ENCODE results near the gene GRM1. TPM values are rescaled to one million over a fixed set of nuclear protein-coding genes. Genes with fewer than 3 reads are reported as not detected.

GRM1 gene
- total RNA-seq, 4 donors from 2014 or later = 0.13 TPM; not detected in 3

DNA sequence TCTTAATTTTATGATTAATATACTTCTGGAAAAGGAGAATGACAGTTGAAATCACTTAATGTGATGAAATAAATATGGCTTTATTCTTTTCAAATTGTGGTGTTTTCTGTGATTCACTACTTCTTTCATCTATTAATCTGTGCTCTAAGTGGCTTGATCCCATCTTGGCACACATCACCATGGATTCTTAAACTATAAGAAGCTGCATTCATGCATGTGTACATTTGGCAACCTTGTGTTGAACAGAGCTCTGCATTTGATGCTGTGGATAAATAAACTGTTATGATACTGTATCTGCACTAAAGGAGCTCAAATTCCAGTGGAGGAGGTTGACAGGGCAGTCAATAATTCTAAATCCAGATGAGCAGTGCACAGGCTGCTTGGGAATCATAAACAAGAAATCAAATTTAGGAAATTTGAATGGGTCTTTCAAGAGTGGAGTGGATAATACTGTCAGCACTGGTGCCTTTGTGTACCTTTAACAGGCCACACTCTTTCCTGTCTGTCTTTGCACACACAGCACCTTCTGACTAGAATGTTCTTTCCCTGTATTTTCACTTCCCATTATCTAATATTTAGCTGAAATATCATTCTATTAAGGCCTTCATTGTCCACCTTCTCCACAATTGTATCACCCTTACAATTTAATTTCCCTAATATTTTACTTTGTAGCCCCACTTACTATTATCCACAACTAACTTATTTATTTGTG lies 252.9 kb downstream of the GRM1 start:
- H3K9me3 ChIP-seq = no peaks in the 10 kb centered on the region
- no peak for ATAC-seq
- no peak overlapping the region for H3K27ac ChIP-seq
- TF ChIP-seq EP300 (IDR thresholded peaks at IDR 0.05) (no peak), POLR2AphosphoS5 (IDR thresholded peaks at IDR 0.05) (no peak), POLR2A (IDR thresholded peaks at IDR 0.05) (no peak)
- TF ChIP-seq, protein P1, sequence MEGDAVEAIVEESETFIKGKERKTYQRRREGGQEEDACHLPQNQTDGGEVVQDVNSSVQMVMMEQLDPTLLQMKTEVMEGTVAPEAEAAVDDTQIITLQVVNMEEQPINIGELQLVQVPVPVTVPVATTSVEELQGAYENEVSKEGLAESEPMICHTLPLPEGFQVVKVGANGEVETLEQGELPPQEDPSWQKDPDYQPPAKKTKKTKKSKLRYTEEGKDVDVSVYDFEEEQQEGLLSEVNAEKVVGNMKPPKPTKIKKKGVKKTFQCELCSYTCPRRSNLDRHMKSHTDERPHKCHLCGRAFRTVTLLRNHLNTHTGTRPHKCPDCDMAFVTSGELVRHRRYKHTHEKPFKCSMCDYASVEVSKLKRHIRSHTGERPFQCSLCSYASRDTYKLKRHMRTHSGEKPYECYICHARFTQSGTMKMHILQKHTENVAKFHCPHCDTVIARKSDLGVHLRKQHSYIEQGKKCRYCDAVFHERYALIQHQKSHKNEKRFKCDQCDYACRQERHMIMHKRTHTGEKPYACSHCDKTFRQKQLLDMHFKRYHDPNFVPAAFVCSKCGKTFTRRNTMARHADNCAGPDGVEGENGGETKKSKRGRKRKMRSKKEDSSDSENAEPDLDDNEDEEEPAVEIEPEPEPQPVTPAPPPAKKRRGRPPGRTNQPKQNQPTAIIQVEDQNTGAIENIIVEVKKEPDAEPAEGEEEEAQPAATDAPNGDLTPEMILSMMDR (IDR thresholded peaks at IDR 0.05) = no peak
- no peaks in the 10 kb centered on the region for H3K27me3 ChIP-seq
- no peak overlapping the region for H3K4me3 ChIP-seq
- no peaks in the 10 kb centered on the region for H3K4me1 ChIP-seq
- no peaks in the 10 kb centered on the region for H3K36me3 ChIP-seq

DNA sequence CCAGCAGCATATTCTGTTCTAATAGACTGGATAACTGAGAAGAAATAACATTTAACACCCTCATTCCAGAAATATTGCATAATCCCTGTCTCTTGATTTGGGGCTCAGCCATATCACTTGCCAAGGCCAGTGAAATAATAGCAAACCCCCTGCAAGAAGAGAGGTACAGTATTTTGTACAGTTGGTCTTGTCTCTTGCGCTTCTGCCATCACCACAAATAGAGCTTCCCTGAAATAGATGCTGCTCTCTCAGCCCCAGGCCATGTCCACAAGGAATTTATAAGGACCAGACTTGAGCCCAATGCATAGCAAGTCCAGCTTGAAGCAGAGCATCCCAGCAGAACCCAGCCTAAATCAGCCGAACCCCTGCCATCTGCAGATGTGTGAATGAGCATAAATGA lies 254.0 kb downstream of the GRM1 start:
- H3K27me3 ChIP-seq = no peaks in the 10 kb centered on the region
- no peaks in the 10 kb centered on the region for H3K4me1 ChIP-seq
- no peak overlapping the region for H3K27ac ChIP-seq
- no peak overlapping the region for H3K4me3 ChIP-seq
- no peaks in the 10 kb centered on the region for H3K36me3 ChIP-seq
- 93 to 100% methylated on average over 1 to 2 of the region's 2 CpGs for WGBS, 2 donors (ENCODE audit: low coverage in 1 of 2)
- no peak for ATAC-seq
- TF ChIP-seq POLR2A (IDR thresholded peaks at IDR 0.05) (no peak), EP300 (IDR thresholded peaks at IDR 0.05) (no peak), POLR2AphosphoS5 (IDR thresholded peaks at IDR 0.05) (no peak)
- TF ChIP-seq, protein P1 (IDR thresholded peaks at IDR 0.05) = no peak
- H3K9me3 ChIP-seq = no peaks in the 10 kb centered on the region

DNA sequence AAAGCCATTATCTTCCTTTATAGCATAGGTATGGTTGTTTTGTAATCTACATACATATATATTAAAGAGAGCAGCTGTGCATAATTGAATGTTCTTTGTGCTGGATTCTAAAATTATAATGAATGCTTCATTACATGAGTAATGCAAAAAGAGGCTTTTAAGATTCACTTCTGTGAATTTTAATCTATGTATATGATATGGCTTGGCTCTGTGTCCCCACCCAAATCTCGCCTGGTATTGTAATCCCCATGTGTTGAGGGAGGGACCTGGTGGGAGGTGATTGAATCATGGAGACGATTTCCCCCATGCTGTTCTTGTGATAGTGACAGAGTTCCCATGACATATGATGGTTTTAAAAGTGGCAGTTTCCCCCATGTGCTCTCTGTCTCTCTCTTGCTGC lies 255.4 kb downstream of the GRM1 start:
- Histone ChIP-seq H3K36me3 (no peaks in the 10 kb centered on the region), H3K27ac (no peak overlapping the region), H3K4me1 (no peaks in the 10 kb centered on the region), H3K9me3 (no peaks in the 10 kb centered on the region), H3K4me3 (no peak overlapping the region), H3K27me3 (no peaks in the 10 kb centered on the region)
- no peak for ATAC-seq
- no peak for TF ChIP-seq POLR2A (IDR thresholded peaks at IDR 0.05)
- no peak for TF ChIP-seq POLR2AphosphoS5 (IDR thresholded peaks at IDR 0.05)
- TF ChIP-seq, protein P1 (IDR thresholded peaks at IDR 0.05) = no peak
- TF ChIP-seq EP300 (IDR thresholded peaks at IDR 0.05) = no peak
- WGBS, 2 donors (ENCODE audit: low coverage in 1 of 2) = 61 to 81% methylated on average over 2 of the region's 2 CpGs

DNA sequence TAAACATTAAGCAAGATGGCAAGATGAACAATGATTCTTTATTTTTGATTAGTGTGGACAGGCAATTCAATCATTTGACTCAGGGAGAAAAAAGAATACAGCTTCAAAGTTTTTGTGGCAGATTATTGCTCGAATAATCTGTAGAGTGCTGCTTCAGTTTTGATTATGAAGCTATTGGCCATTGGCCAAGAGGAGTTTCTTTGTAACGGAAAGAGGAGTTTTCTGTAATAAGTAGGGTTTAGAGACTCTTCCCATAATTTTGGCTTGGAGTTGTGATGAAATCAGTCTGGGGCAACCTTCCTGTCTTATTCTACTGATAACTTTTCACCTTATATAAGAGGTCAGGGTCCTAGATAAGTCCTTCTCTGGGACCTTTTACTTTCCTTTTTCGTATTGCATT lies 258.1 kb downstream of the GRM1 start:
- no peaks in the 10 kb centered on the region for H3K4me1 ChIP-seq
- WGBS, 2 donors (ENCODE audit: low coverage in 1 of 2) = 32 to 39% methylated on average over 3 of the region's 3 CpGs
- no peaks in the 10 kb centered on the region for H3K36me3 ChIP-seq
- H3K9me3 ChIP-seq = no peaks in the 10 kb centered on the region
- no peak for ATAC-seq
- H3K4me3 ChIP-seq = no peak overlapping the region
- H3K27me3 ChIP-seq = no peaks in the 10 kb centered on the region
- H3K27ac ChIP-seq = no peak overlapping the region
- no peak for TF ChIP-seq POLR2AphosphoS5 (IDR thresholded peaks at IDR 0.05)
- TF ChIP-seq EP300 (IDR thresholded peaks at IDR 0.05) = no peak
- TF ChIP-seq, protein P1 (IDR thresholded peaks at IDR 0.05) = no peak
- TF ChIP-seq POLR2A (IDR thresholded peaks at IDR 0.05) = no peak

DNA sequence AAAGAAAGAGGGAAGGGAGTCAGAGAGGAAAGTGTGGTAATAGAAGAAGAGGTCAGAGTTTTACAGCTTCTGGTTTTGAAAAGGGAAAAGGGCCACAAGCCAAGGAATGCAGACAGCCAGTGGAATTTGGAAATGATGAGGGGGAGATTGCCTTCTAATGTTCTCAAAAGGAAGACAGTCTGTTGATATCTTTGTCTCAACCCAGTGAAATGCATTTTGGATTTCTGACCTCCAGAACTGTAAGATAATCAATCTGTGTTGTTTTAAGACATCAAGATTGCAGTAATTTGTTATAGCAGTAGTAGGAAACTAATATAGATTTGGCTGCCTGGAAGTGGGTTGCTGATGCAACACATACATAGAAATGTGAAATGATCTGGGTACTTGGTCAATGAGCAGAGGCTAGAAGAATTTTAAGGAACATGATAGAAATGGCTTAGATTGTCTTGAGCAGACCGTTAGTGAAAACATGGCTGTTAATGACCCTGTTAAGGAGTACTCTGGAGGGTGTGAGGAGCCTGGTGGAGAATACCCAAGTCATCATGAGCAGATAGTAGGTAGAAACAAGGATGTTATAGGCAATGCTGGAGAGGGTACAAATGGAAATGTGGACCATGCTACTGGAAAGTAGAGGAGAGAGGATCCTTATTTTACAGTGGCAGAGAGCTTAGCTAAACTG lies 259.0 kb downstream of the GRM1 start:
- no peaks in the 10 kb centered on the region for H3K27me3 ChIP-seq
- no peaks in the 10 kb centered on the region for H3K4me1 ChIP-seq
- TF ChIP-seq POLR2AphosphoS5 (IDR thresholded peaks at IDR 0.05) = no peak
- no peak for TF ChIP-seq EP300 (IDR thresholded peaks at IDR 0.05)
- TF ChIP-seq, protein P1 (IDR thresholded peaks at IDR 0.05) = no peak
- no peak for TF ChIP-seq POLR2A (IDR thresholded peaks at IDR 0.05)
- H3K4me3 ChIP-seq = no peak overlapping the region
- no peak overlapping the region for H3K27ac ChIP-seq
- ATAC-seq = no peak
- no peaks in the 10 kb centered on the region for H3K36me3 ChIP-seq
- no peaks in the 10 kb centered on the region for H3K9me3 ChIP-seq
- WGBS, 2 donors (ENCODE audit: low coverage in 1 of 2) = 90 to 91% methylated on average over 1 of the region's 1 CpG
